Loucy (cell line): Measurements from ENCODE around the gene RUFY2.
A peak's percentile ranks its signal among the peaks of the same experiment; 100 is the strongest.

Experiments
- CTCF ChIP-seq: fragments of 200-600 bp; sonication (generic); conservative IDR thresholded peaks from 2 replicates; pipeline ENCODE4 v1.5.1; 2014; ENCODE audit warnings: mild to moderate bottlenecking, antibody characterized with exemption, low read length
- EZH2phosphoT487 ChIP-seq: fragments of 200-600 bp; IDR thresholded peaks from 2 replicates; pipeline ENCODE4 v1.6.1; 2018; ENCODE audit warnings: antibody characterized with exemption, mild to moderate bottlenecking, moderate library complexity, borderline replicate concordance

DNA sequence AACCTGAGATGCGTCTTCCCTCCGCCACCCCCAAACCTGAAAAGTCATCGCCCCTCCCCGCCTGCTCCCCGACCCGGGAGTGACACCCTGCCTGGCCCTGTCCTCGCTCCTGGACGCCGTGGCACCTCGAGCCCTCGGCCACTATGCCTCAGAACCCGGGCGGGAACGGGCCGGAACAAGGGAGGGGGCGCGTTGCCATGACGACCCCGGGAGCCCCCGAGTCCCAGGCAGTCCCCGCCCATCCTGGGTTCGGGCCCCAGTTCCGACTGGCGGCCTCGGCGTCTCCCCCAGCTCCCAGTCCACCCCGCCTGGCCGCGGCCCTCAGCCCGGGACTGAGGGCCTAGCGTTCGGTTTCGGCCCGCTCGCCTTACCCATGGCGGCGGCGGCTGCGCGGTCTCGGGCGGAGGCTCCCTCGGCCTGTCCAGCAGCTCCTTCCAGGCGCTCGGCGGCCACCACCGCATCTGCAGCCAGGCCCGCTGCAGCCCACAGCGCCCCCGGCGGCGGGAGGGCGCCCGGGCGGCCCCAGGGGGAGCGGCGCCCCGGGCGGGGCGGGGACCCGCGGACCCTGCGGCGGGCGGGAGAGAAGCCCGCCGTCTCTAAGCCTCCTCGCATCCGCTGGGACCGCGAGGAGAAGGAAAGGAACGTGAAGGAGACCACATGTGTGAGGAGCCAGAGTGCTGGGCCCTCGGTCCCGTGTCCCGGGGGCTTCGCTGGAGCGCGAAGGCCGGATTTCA lies at the start of gene RUFY2:
- no peak for TF ChIP-seq EZH2phosphoT487
- TF ChIP-seq CTCF, result peak; percentile 42
